ENCODE results near the gene KRTAP19-2.

- TF ChIP-seq POLR2A (IDR thresholded peaks at IDR 0.05; ENCODE audit: low read depth, low read length) (no peak), POLR2AphosphoS5 (IDR thresholded peaks at IDR 0.05; ENCODE audit: low read depth, low read length) (no peak), TAF1 (IDR thresholded peaks at IDR 0.05; ENCODE audit: low read depth, low read length) (no peak)
Observed at GRCh38 chr21:30448514-30448913, 38.7 kb downstream of the KRTAP19-2 start.
